ENCODE measurements around the gene CHST11. TPM values are rescaled to one million over a fixed set of nuclear protein-coding genes. Genes with fewer than 3 reads are reported as not detected.

CHST11 gene
- total RNA-seq, 1 experiment from 2014 or later = 0.25 TPM

DNA sequence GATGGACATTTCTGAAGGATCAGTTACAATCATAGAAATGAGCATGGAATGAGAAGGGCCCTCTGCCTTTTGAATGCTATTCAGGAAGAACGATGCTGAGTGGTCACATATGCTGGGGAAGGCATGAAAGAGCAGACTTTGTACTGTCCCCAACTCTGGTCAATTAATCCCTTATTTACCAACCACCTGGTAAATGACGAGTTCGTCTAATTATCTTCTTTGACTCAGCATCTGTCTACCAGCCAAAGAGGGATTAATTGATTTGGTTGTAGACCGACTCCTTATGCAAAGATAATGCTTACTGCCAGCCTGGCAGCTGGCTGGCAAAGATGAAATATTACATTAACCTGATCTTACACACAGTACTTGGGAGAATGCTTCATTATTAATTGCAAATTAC is 152.2 kb downstream of the CHST11 start:
- Mint-ChIP-seq H3K27me3 (ENCODE audit: insufficient read depth, unreplicated experiment) (no peaks in the 10 kb centered on the region), H3K27ac (ENCODE audit: unreplicated experiment) (no peak overlapping the region), H3K9me3 (ENCODE audit: unreplicated experiment) (no peaks in the 10 kb centered on the region), H3K4me3 (ENCODE audit: unreplicated experiment) (no peak overlapping the region), H3K36me3 (ENCODE audit: insufficient read depth, unreplicated experiment) (no peaks in the 10 kb centered on the region), H3K4me1 (ENCODE audit: low read depth, unreplicated experiment) (no peaks in the 10 kb centered on the region)
- POLR2A ChIA-PET = no interaction called here
- Histone ChIP-seq H3K4me3 (ENCODE audit: low read depth, low read length) (no peak overlapping the region), H3K9me3 (no peaks in the 10 kb centered on the region), H3K36me3 (ENCODE audit: control insufficient read depth, insufficient read depth, low read length) (no peaks in the 10 kb centered on the region), H3K27me3 (replicated peaks; ENCODE audit: control insufficient read depth, insufficient read depth, low read length) (no peaks in the 10 kb centered on the region), H3K4me1 (no peaks in the 10 kb centered on the region)
- no TSS peak for BruUV-seq (replicated peaks)
- TF ChIP-seq, protein P1, sequence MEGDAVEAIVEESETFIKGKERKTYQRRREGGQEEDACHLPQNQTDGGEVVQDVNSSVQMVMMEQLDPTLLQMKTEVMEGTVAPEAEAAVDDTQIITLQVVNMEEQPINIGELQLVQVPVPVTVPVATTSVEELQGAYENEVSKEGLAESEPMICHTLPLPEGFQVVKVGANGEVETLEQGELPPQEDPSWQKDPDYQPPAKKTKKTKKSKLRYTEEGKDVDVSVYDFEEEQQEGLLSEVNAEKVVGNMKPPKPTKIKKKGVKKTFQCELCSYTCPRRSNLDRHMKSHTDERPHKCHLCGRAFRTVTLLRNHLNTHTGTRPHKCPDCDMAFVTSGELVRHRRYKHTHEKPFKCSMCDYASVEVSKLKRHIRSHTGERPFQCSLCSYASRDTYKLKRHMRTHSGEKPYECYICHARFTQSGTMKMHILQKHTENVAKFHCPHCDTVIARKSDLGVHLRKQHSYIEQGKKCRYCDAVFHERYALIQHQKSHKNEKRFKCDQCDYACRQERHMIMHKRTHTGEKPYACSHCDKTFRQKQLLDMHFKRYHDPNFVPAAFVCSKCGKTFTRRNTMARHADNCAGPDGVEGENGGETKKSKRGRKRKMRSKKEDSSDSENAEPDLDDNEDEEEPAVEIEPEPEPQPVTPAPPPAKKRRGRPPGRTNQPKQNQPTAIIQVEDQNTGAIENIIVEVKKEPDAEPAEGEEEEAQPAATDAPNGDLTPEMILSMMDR (IDR thresholded peaks at IDR 0.05; ENCODE audit: insufficient read depth in 1 of 2, low read depth in 1 of 2, low read length in 1 of 2, severe bottlenecking in 1 of 2, unreplicated experiment in 1 of 2) = no peak
- DNase-seq = no peak
- intact Hi-C loops (cut with micrococcal nuclease; ENCODE audit: unreplicated experiment) = no loop called here
- CTCF ChIA-PET = no interaction called here

DNA sequence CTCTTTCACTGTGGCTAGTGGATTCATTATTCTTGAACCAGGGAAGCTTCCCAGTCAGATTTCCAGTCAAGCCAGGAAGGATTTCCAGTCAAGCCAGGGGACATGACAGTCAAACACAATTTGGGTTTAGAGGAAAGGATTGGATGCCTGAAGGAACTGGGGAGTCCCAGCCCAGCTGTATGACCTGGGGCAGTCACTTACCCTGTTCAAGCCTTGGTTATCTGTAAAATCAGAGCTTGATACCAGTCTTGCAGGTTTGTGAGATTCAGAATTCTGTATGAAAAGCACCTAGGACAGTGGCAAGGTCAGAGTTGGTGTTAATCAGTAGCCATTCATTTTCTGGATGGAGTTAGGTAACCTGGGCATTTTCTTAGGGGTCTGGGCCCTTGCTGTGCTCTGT is 152.7 kb downstream of the CHST11 start:
- Histone ChIP-seq H3K27me3 (replicated peaks; ENCODE audit: control insufficient read depth, insufficient read depth, low read length) (no peaks in the 10 kb centered on the region), H3K36me3 (ENCODE audit: control insufficient read depth, insufficient read depth, low read length) (no peaks in the 10 kb centered on the region), H3K4me3 (ENCODE audit: low read depth, low read length) (no peak overlapping the region), H3K9me3 (no peaks in the 10 kb centered on the region), H3K4me1 (no peaks in the 10 kb centered on the region)
- H3K4me3 Mint-ChIP-seq (ENCODE audit: unreplicated experiment) = no peak overlapping the region
- ChIA-PET POLR2A (no interaction called here), CTCF (no interaction called here)
- intact Hi-C loops (cut with micrococcal nuclease; ENCODE audit: unreplicated experiment) = no loop called here
- DNase-seq = no peak
- no TSS peak for BruUV-seq (replicated peaks)
- no peaks in the 10 kb centered on the region for H3K36me3 Mint-ChIP-seq (ENCODE audit: insufficient read depth, unreplicated experiment)
- H3K4me1 Mint-ChIP-seq (ENCODE audit: low read depth, unreplicated experiment) = no peaks in the 10 kb centered on the region
- no peaks in the 10 kb centered on the region for H3K27me3 Mint-ChIP-seq (ENCODE audit: insufficient read depth, unreplicated experiment)
- no peak overlapping the region for H3K27ac Mint-ChIP-seq (ENCODE audit: unreplicated experiment)
- no peaks in the 10 kb centered on the region for H3K9me3 Mint-ChIP-seq (ENCODE audit: unreplicated experiment)
- TF ChIP-seq, protein P1 (IDR thresholded peaks at IDR 0.05; ENCODE audit: insufficient read depth in 1 of 2, low read depth in 1 of 2, low read length in 1 of 2, severe bottlenecking in 1 of 2, unreplicated experiment in 1 of 2) = no peak

DNA sequence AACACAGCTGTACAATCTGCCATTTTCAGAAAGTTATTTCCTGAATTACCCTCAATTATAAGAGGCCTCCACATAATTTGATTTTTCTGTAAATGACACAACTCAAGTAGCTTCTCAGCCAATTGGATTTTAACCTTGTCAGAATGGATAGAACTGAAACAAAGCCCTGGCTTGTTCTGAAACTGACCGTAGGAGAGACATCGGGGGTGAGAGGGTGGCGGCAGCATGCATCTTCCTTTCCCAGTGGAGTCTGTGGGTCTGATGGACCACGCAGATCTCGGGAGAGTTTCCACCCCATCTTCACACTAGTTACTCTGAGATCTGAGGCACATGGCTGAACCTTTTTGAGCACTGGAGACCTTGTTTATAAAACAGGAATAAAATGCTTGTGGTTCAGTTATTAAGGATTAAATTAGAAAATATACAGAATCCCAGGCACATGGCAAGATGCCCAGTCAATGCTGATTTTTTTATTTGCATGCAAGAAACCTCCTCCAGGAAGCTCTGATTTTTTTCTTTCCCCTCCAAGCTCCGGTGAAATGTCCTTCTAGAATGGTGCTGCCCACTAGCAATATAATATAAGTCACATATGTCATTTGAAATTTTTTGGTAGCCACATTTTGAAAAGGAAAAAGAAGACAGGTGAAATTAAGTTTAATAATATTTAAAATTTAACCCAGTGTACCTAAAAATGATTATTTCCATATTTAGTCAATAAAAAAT is 153.9 kb downstream of the CHST11 start:
- no peak overlapping the region for H3K27ac Mint-ChIP-seq (ENCODE audit: unreplicated experiment)
- no peaks in the 10 kb centered on the region for H3K27me3 ChIP-seq (replicated peaks; ENCODE audit: control insufficient read depth, insufficient read depth, low read length)
- no peak for DNase-seq
- no peaks in the 10 kb centered on the region for H3K9me3 Mint-ChIP-seq (ENCODE audit: unreplicated experiment)
- H3K4me3 Mint-ChIP-seq (ENCODE audit: unreplicated experiment) = no peak overlapping the region
- no peaks in the 10 kb centered on the region for H3K36me3 Mint-ChIP-seq (ENCODE audit: insufficient read depth, unreplicated experiment)
- ChIA-PET POLR2A (no interaction called here), CTCF (interaction anchor here (0.7 kb wide), 1 partner anchor 229 kb away, joined by 3 read pairs; no protein-coding TSS in a partner anchor)
- H3K36me3 ChIP-seq (ENCODE audit: control insufficient read depth, insufficient read depth, low read length) = no peaks in the 10 kb centered on the region
- BruUV-seq (replicated peaks) = no TSS peak
- intact Hi-C loops (cut with micrococcal nuclease; ENCODE audit: unreplicated experiment) = no loop called here
- no peaks in the 10 kb centered on the region for H3K4me1 ChIP-seq
- TF ChIP-seq, protein P1 (IDR thresholded peaks at IDR 0.05; ENCODE audit: insufficient read depth in 1 of 2, low read depth in 1 of 2, low read length in 1 of 2, severe bottlenecking in 1 of 2, unreplicated experiment in 1 of 2) = no peak
- no peaks in the 10 kb centered on the region for H3K4me1 Mint-ChIP-seq (ENCODE audit: low read depth, unreplicated experiment)
- no peak overlapping the region for H3K4me3 ChIP-seq (ENCODE audit: low read depth, low read length)
- H3K27me3 Mint-ChIP-seq (ENCODE audit: insufficient read depth, unreplicated experiment) = no peaks in the 10 kb centered on the region
- H3K9me3 ChIP-seq = no peaks in the 10 kb centered on the region

All from Caco-2 (cell line).